SHP77 (cell line): Measurements from ENCODE around the gene CST3.

Source experiments
- DNase-seq, 2 experiments: peaks; one replicate each; lab custom pipeline; 2025; lab: John Stamatoyannopoulos, UW

Gene CST3

GRCh38 chr20:23602241-23602640 lies 35.5 kb downstream of the CST3 start:
- no peak for DNase-seq

DNA sequence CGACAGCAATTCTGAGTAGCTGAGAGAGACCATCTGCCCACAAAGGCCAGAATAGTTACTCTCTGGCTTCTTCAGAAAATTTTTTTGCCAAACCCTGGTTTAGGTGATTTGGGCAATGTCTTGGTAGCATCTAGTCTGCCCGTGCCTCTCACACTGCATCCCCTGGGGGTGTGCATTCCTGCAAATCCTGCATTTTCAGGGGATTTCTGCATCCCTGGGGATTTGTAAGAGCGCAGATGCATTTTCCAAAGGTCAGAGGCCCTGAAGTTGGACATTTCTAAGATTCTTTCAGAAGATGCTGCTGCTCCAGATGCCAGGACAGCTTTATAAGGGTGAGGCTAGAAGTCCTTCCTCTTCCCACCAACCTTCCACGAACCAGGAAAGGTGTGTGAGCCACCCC lies 36.0 kb downstream of the CST3 start:
- DNase-seq, result no peak

GRCh38 chr20:23598481-23598880 lies 39.3 kb downstream of the CST3 start:
- no peak for DNase-seq

- DNase-seq, result no peak
These were observed 41.0 kb downstream of the CST3 start for GRCh38 chr20:23596579-23597250.

DNA sequence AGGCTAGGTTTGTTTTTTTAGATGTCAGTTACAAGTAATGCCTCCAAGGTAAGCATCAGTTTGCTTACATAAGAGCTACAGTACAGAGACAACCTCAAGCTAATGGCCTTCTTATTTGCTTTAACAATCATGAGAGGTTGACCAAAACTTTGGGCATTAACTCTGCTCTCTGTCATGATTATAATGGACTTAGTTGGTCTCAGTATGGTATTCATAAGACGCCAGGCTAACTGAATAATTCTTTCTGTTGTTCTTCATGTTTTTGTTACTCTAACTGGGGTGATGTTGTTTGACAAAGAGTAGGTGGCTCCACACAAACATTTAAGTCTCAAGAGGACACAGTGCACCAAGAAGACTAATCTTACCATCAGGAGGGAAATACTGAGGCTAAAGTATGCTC lies 41.8 kb downstream of the CST3 start:
- DNase-seq, result no peak

- no peak for DNase-seq
These were observed 49.0 kb downstream of the CST3 start for GRCh38 chr20:23588434-23589403.

- DNase-seq, result no peak
These were observed 50.1 kb downstream of the CST3 start for GRCh38 chr20:23587631-23588030.

DNA sequence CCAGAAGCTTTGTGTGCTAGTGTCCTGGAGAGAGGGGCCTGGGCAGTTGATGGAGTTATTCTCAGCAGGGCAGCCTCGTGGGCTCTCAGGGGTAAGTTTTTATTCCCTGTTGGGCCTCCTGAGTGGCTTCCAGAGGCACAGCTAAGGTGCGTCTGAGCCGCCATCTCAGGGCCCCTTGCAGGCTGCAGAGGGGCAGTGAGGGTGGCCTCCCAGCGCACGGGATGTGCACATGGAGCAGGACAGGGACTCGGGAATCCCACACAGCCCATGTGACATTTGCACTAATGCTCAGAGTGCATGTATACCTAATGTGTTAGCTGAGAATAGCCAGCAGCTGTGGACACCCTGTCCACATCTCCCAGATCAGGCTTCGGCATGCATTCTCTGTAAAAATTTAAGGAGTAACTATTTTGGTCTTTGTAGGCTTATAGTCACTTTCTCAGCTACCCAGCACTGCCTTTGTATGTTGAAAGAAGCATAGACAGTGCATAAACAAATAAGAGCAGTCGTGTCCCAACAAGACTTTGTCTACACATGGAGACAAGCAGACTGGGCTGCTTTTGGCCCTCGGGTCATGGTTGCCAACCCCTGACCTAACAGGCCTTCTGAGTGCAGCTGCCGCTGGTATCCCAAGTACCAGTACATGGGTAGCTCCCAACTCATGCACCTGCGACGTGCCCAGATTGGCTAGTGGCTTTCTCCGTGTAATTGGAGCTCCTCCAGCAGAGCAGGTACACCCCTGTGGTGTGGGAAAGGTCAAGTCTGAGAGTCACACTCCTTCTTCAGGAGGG lies 50.8 kb downstream of the CST3 start:
- no peak for DNase-seq

- DNase-seq, result no peak
These were observed 51.7 kb downstream of the CST3 start for GRCh38 chr20:23585808-23586734.

DNA sequence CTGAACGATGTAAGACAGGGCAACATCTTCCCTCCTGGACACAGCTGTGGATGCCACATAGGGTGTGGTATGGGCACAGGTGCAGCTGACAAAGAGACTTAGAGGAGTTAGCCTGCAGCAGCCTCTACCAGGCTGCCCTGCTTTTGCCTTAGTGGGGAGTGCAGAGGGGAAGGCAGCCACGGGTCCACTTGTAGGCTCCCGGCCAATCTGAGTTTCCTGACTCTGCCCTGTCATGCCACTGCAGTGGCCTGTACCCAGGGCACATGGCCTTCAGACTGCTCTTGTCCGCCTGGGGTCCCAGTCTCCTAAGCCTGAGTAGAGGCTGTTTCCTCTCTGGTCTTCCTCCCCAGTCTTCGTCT lies 52.3 kb downstream of the CST3 start:
- no peak for DNase-seq

DNA sequence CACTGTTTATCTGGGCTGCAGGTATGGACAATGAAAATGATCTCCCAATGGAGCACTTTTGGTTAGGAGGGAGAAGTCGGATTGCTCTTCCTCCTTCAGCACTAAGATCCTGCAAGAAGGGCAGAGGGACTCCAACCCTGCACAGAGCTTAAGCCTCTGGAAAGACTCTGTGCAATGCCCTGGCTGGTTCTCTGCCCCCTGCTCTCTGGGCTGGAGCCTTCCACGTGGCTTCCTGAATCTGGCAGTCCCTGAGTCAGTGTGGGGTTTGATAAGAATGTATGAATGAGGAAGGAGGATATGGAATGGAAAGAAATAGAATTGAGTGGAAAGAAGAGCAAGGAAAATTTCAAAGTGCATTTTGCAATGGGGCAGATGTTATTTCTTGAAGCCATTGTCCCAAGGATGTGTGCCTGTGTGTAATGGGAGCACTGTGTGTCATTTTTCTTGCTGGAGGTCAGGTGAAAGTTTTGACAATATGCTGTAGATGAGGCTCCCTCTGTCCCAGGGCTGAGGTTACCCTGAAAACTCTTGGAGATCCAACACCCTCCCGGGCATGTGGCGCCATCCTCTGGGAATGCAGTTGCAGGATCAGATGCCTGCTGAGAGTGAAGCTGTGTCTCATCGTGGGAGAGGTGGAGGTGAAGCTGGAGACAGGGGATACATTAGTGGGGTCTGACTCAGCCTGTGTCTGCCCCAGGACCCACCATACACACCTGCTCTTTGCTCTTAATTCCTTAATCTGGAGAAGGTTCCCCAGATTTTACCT lies 53.1 kb downstream of the CST3 start:
- DNase-seq, result no peak
